CD4-positive, alpha-beta memory T cell (primary cell): ENCODE results near the gene ZNF302. TPM values are rescaled to one million over a fixed set of nuclear protein-coding genes. Genes with fewer than 3 reads are reported as not detected.

Source experiments
- CTCF ChIA-PET: fragments of 350-600 bp; sonication (Branson Sonifier 250); formaldehyde crosslinking; loops from one replicate; lab custom pipeline; 2021; ENCODE audit warnings: inconsistent platforms; ENCODE audit not compliant: partially characterized antibody; lab: Charles Lee
- POLR2A ChIA-PET: fragments of 350-600 bp; sonication (Branson Sonifier 250); formaldehyde crosslinking; loops from one replicate; lab custom pipeline; 2021; ENCODE audit not compliant: partially characterized antibody; lab: Charles Lee
- DNase-seq, 5 donors: peaks; one replicate each; pipeline versions ENCODE4 v3.0.0 to v3.0.0-alpha.2; 2020 to 2022; ENCODE audit warnings: mixed read lengths in 1 of 5
- H3K27ac ChIP-seq: one replicate; pipeline ENCODE4 v1.7.0; 2013; ENCODE audit warnings: low read depth, low read length
- H3K27me3 ChIP-seq: 2 replicates; pipeline ENCODE4 v1.7.0; 2013; ENCODE audit warnings: mild to moderate bottlenecking, low read length, moderate library complexity; ENCODE audit not compliant: insufficient read depth
- H3K36me3 ChIP-seq: 2 replicates; pipeline ENCODE4 v1.7.0; 2013; ENCODE audit warnings: mild to moderate bottlenecking, low read length, moderate library complexity; ENCODE audit not compliant: insufficient read depth
- H3K4me1 ChIP-seq: 2 replicates; pipeline ENCODE4 v1.7.0; 2013; ENCODE audit warnings: mild to moderate bottlenecking, low read length, moderate library complexity; ENCODE audit not compliant: insufficient read depth
- H3K4me3 ChIP-seq, 2 donors: one replicate each; pipeline ENCODE4 v1.7.0; 2013; ENCODE audit warnings: low read length in 2 of 2, mild to moderate bottlenecking in 1 of 2
- H3K9me3 ChIP-seq, 2 donors: one replicate each; pipeline ENCODE4 v1.7.0; 2013; ENCODE audit warnings: low read length in 2 of 2, control low read depth in 1 of 2; ENCODE audit not compliant: control insufficient read depth in 1 of 2
- H3K27ac Mint-ChIP-seq, 7 donors: one replicate each; pipeline ENCODE4 v1.8.0; 2020 to 2021; ENCODE audit warnings: mixed read lengths in 7 of 7, mild to moderate bottlenecking in 6 of 7, inconsistent platforms in 3 of 7, moderate library complexity in 3 of 7
- H3K27me3 Mint-ChIP-seq, 2 donors: one replicate each; pipeline ENCODE4 v1.8.0; 2020 to 2021; ENCODE audit warnings: mixed read lengths in 2 of 2
- H3K36me3 Mint-ChIP-seq, 2 donors: one replicate each; pipeline ENCODE4 v1.8.0; 2020 to 2021; ENCODE audit warnings: mixed read lengths in 2 of 2, inconsistent platforms in 1 of 2, mild to moderate bottlenecking in 1 of 2
- H3K4me1 Mint-ChIP-seq, 4 donors: one replicate each; pipeline ENCODE4 v1.8.0; 2020 to 2021; ENCODE audit warnings: mixed read lengths in 4 of 4, mild to moderate bottlenecking in 1 of 4
- H3K4me3 Mint-ChIP-seq, 8 donors: one replicate each; pipeline ENCODE4 v1.8.0; 2020 to 2021; ENCODE audit warnings: mixed read lengths in 8 of 8, mild to moderate bottlenecking in 7 of 8, moderate library complexity in 6 of 8, inconsistent platforms in 3 of 8
- H3K9me3 Mint-ChIP-seq, 8 donors: one replicate each; pipeline ENCODE4 v1.8.0; 2020 to 2021; ENCODE audit warnings: mixed read lengths in 8 of 8, mild to moderate bottlenecking in 5 of 8, inconsistent platforms in 3 of 8, moderate library complexity in 1 of 8
- intact Hi-C: fragments of 100-400 bp; cut with micrococcal nuclease; formaldehyde crosslinking; loops from one replicate; pipeline ENCODE4 v1.15.1; 2023
- polyA plus RNA-seq, 2 donors: library from polyadenylated mRNA; unstranded; fragments of 300-500 nt; fragmentation: Illumina TruSeq; gene quantifications; one replicate each; pipeline ENCODE4 v1.2.3, GENCODE V29; 2021
- total RNA-seq, 2 experiments: library from RNA; stranded (reverse); gene quantifications; one replicate each; pipeline ENCODE4 v1.2.3, GENCODE V29; 2021

ZNF302 gene
- total and polyA plus RNA-seq, 4 experiments from 2014 or later: 18.2 to 53.3 (median 35.1) TPM

GRCh38 chr19:34713262-34713637, 35.8 kb downstream of the ZNF302 start:
- Histone ChIP-seq H3K27ac (no peak overlapping the region), H3K27me3 (no peaks in the 10 kb centered on the region), H3K4me1 (no peaks in the 10 kb centered on the region), H3K4me3 (no peak overlapping the region), H3K9me3 (no peaks in the 10 kb centered on the region), H3K36me3 (no peaks in the 10 kb centered on the region)
- CTCF ChIA-PET: interaction anchor here (1.2 to 8.2 kb wide), 6 partner anchors 8 to 213 kb away, joined by 3 to 144 read pairs (median 5); partner anchors contain the start of gene ZNF181
- intact Hi-C loops: loop anchor here (5.0 to 10.0 kb wide), 2 partner anchors 668 to 936 kb away; no protein-coding TSS in a partner anchor
- Mint-ChIP-seq H3K9me3 (peaks cover 3 to 24% (median 18%) of the 10 kb centered on the region in 8 donors), H3K4me3 (no peak overlapping the region), H3K27ac (no peak overlapping the region), H3K27me3 (peaks cover 16 to 18% of the 10 kb centered on the region in 2 donors), H3K36me3 (peaks cover 2 to 7% of the 10 kb centered on the region in 2 donors), H3K4me1 (peaks cover 0 to 1% (median under 1%) of the 10 kb centered on the region in 4 donors)
- POLR2A ChIA-PET: no interaction called here
- no peak for DNase-seq

- Histone ChIP-seq H3K4me1 (no peaks in the 10 kb centered on the region), H3K27me3 (no peaks in the 10 kb centered on the region), H3K4me3 (no peak overlapping the region), H3K27ac (no peak overlapping the region), H3K36me3 (no peaks in the 10 kb centered on the region), H3K9me3 (no peaks in the 10 kb centered on the region)
- DNase-seq: no peak
- CTCF ChIA-PET: interaction anchor here (0.9 to 1.0 kb wide), 2 partner anchors 75 to 76 kb away, joined by 3 read pairs; no protein-coding TSS in a partner anchor
- H3K27me3 Mint-ChIP-seq: peaks cover 16 to 20% of the 10 kb centered on the region in 2 donors
- intact Hi-C loops: loop anchor here (10.0 kb wide), 1 partner anchor 671 kb away; no protein-coding TSS in a partner anchor
- no peak overlapping the region for H3K27ac Mint-ChIP-seq
- H3K4me3 Mint-ChIP-seq: no peak overlapping the region
- H3K36me3 Mint-ChIP-seq: peaks cover 2 to 7% of the 10 kb centered on the region in 2 donors
- POLR2A ChIA-PET: no interaction called here
- H3K9me3 Mint-ChIP-seq: peaks cover 3 to 24% (median 17%) of the 10 kb centered on the region in 8 donors
- peaks cover 0 to 1% (median under 1%) of the 10 kb centered on the region in 4 donors for H3K4me1 Mint-ChIP-seq
These were observed 37.9 kb downstream of the ZNF302 start for GRCh38 chr19:34715357-34715756.

- Mint-ChIP-seq H3K27ac (no peak overlapping the region), H3K36me3 (no peaks in the 10 kb centered on the region), H3K9me3 (peaks cover 0 to 4% (median 0%) of the 10 kb centered on the region in 8 donors), H3K4me1 (no peaks in the 10 kb centered on the region), H3K4me3 (no peak overlapping the region), H3K27me3 (peaks cover 4 to 27% of the 10 kb centered on the region in 2 donors)
- POLR2A ChIA-PET: no interaction called here
- no peak overlapping the region for H3K27ac ChIP-seq
- no peaks in the 10 kb centered on the region for H3K36me3 ChIP-seq
- no peaks in the 10 kb centered on the region for H3K4me1 ChIP-seq
- intact Hi-C loops: no loop called here
- no peaks in the 10 kb centered on the region for H3K9me3 ChIP-seq
- DNase-seq: no peak
- no peaks in the 10 kb centered on the region for H3K27me3 ChIP-seq
- no peak overlapping the region for H3K4me3 ChIP-seq
- CTCF ChIA-PET: no interaction called here
These were observed 44.9 kb downstream of the ZNF302 start for GRCh38 chr19:34722353-34722752.

DNA sequence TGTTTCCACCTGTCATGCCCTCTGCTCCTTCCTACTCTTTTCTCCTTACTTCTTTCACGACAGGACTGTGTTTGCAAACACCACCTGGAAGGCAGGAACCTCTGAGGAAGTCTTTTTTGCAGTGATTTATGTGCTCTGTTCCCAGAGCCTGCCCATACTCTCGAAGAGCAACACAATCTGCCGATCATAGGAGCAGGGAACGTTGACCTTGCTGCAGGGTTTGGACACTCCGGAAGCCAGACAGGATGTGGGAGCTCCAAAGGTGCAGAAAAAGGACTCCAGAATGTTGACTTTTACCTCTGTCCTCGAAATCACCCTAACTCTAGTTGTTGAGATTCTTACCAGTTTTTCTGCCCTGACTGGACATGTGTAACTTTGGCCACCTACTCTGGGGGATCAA, 47.9 kb downstream of the ZNF302 start:
- Mint-ChIP-seq H3K27me3 (peaks cover 8 to 29% of the 10 kb centered on the region in 2 donors), H3K36me3 (no peaks in the 10 kb centered on the region), H3K4me3 (no peak overlapping the region), H3K27ac (no peak overlapping the region), H3K4me1 (no peaks in the 10 kb centered on the region), H3K9me3 (peaks cover 0 to 4% (median 0%) of the 10 kb centered on the region in 8 donors)
- intact Hi-C loops: no loop called here
- Histone ChIP-seq H3K4me3 (no peak overlapping the region), H3K9me3 (no peaks in the 10 kb centered on the region), H3K36me3 (no peaks in the 10 kb centered on the region), H3K4me1 (no peaks in the 10 kb centered on the region), H3K27me3 (no peaks in the 10 kb centered on the region), H3K27ac (no peak overlapping the region)
- no peak for DNase-seq
- ChIA-PET POLR2A (no interaction called here), CTCF (interaction anchor here (0.9 to 1.8 kb wide), 3 partner anchors 12 to 48 kb away, joined by 3 to 5 read pairs (median 4); partner anchors contain the start of genes SCGB2B2 and ZNF302)

- intact Hi-C loops: loop anchor here (5.0 kb wide), 1 partner anchor 281 kb away; no protein-coding TSS in a partner anchor
- no peaks in the 10 kb centered on the region for H3K36me3 ChIP-seq
- H3K27me3 ChIP-seq: no peaks in the 10 kb centered on the region
- CTCF ChIA-PET: no interaction called here
- no peak overlapping the region for H3K4me3 ChIP-seq
- Mint-ChIP-seq H3K36me3 (peaks cover 12 to 21% of the 10 kb centered on the region in 2 donors), H3K4me3 (peak overlapping the region in 5 of 8 donors; percentile 4 to 50 (median 38)), H3K9me3 (peaks cover 0 to 7% (median 4%) of the 10 kb centered on the region in 8 donors), H3K27ac (no peak overlapping the region), H3K27me3 (peaks cover 8 to 18% of the 10 kb centered on the region in 2 donors), H3K4me1 (peaks cover 15 to 35% (median 26%) of the 10 kb centered on the region in 4 donors)
- H3K27ac ChIP-seq: no peak overlapping the region
- DNase-seq: no peak
- POLR2A ChIA-PET: interaction anchor here (1.9 kb wide), 1 partner anchor 55 kb away, joined by 4 read pairs; no protein-coding TSS in a partner anchor
- peaks cover 26% of the 10 kb centered on the region for H3K4me1 ChIP-seq
- no peaks in the 10 kb centered on the region for H3K9me3 ChIP-seq
These were observed 53.7 kb downstream of the ZNF302 start for GRCh38 chr19:34731019-34731829.

DNA sequence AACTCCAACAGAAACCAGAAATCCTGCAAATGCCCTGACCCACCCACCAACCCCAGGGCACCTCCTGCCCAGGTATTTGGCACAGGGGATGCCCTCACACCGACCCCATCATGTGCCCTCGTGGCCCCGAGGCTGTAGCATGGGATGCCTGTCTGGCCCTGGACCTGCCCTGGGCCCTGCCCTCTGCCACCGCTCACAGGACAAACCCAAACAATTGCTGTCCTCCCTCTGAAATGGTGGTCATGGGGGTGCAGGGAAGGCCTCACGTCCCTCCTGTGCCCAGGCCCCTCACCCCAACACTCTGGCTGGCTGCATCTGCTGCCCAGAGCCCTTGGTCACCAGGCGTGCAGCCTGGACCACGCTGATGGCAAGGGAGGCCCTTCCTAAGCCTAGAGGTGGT, 54.5 kb downstream of the ZNF302 start:
- Histone ChIP-seq H3K36me3 (no peaks in the 10 kb centered on the region), H3K27me3 (no peaks in the 10 kb centered on the region), H3K4me3 (no peak overlapping the region), H3K4me1 (peaks cover 26% of the 10 kb centered on the region), H3K27ac (no peak overlapping the region), H3K9me3 (no peaks in the 10 kb centered on the region)
- POLR2A ChIA-PET: interaction anchor here (1.9 kb wide), 1 partner anchor 56 kb away, joined by 4 read pairs; no protein-coding TSS in a partner anchor
- Mint-ChIP-seq H3K4me3 (peak overlapping the region in 5 of 8 donors; percentile 4 to 50 (median 38)), H3K4me1 (peaks cover 15 to 36% (median 26%) of the 10 kb centered on the region in 4 donors), H3K27me3 (peaks cover 8 to 10% of the 10 kb centered on the region in 2 donors), H3K36me3 (peaks cover 19 to 25% of the 10 kb centered on the region in 2 donors), H3K27ac (peak overlapping the region in 1 of 7 donors; percentile 19), H3K9me3 (peaks cover 0 to 12% (median 7%) of the 10 kb centered on the region in 8 donors)
- CTCF ChIA-PET: no interaction called here
- intact Hi-C loops: loop anchor here (5.0 kb wide), 1 partner anchor 280 kb away; no protein-coding TSS in a partner anchor
- DNase-seq: no peak
